Muscle layer of duodenum (tissue), 2 donors: ENCODE data around the gene GRIK4.

Experiments
- H3K27ac ChIP-seq: one replicate; pipeline ENCODE4 v1.7.0; 2013; ENCODE audit warnings: mild to moderate bottlenecking, low read length
- H3K27me3 ChIP-seq: one replicate; pipeline ENCODE4 v1.7.0; 2013; ENCODE audit warnings: low read depth, mild to moderate bottlenecking, control low read depth, low read length
- H3K36me3 ChIP-seq, 2 donors: one replicate each; pipeline ENCODE4 v1.7.0; 2013; ENCODE audit warnings: low read length in 2 of 2, control low read depth in 1 of 2, mild to moderate bottlenecking in 1 of 2; ENCODE audit not compliant: insufficient read depth in 2 of 2, control insufficient read depth in 1 of 2
- H3K4me1 ChIP-seq, 2 donors: one replicate each; pipeline ENCODE4 v1.7.0; 2013; ENCODE audit warnings: low read length in 2 of 2, mild to moderate bottlenecking in 2 of 2, control low read depth in 1 of 2, moderate library complexity in 1 of 2; ENCODE audit not compliant: insufficient read depth in 2 of 2, control insufficient read depth in 1 of 2
- H3K4me3 ChIP-seq, 2 donors: one replicate each; pipeline ENCODE4 v1.7.0; 2013; ENCODE audit warnings: low read length in 2 of 2, low read depth in 1 of 2, mild to moderate bottlenecking in 1 of 2
- H3K9me3 ChIP-seq, 2 donors: one replicate each; pipeline ENCODE4 v1.7.0; 2013; ENCODE audit warnings: low read length in 2 of 2, control low read depth in 1 of 2, mild to moderate bottlenecking in 1 of 2; ENCODE audit not compliant: control insufficient read depth in 1 of 2
- donor health status: healthy.

Gene GRIK4

GRCh38 chr11:120801801-120802689, 290.5 kb downstream of the GRIK4 start:
- Histone ChIP-seq H3K9me3 (no peaks in the 10 kb centered on the region), H3K27ac (no peak overlapping the region), H3K4me1 (no peaks in the 10 kb centered on the region), H3K36me3 (no peaks in the 10 kb centered on the region), H3K27me3 (no peaks in the 10 kb centered on the region), H3K4me3 (no peak overlapping the region)

- no peaks in the 10 kb centered on the region for H3K9me3 ChIP-seq
- H3K4me1 ChIP-seq: no peaks in the 10 kb centered on the region
- no peak overlapping the region for H3K27ac ChIP-seq
- no peak overlapping the region for H3K4me3 ChIP-seq
- H3K36me3 ChIP-seq: no peaks in the 10 kb centered on the region
- H3K27me3 ChIP-seq: no peaks in the 10 kb centered on the region
Measured at GRCh38 chr11:120805960-120806555, 294.5 kb downstream of the GRIK4 start.

- Histone ChIP-seq H3K4me3 (no peak overlapping the region), H3K36me3 (no peaks in the 10 kb centered on the region), H3K9me3 (no peaks in the 10 kb centered on the region), H3K27ac (no peak overlapping the region), H3K4me1 (no peaks in the 10 kb centered on the region), H3K27me3 (no peaks in the 10 kb centered on the region)
Measured at GRCh38 chr11:120807414-120808150, 296.0 kb downstream of the GRIK4 start.

- Histone ChIP-seq H3K27ac (no peak overlapping the region), H3K27me3 (no peaks in the 10 kb centered on the region), H3K36me3 (no peaks in the 10 kb centered on the region), H3K4me3 (no peak overlapping the region), H3K9me3 (no peaks in the 10 kb centered on the region), H3K4me1 (no peaks in the 10 kb centered on the region)
Measured at GRCh38 chr11:120808616-120809050, 297.1 kb downstream of the GRIK4 start.

- Histone ChIP-seq H3K4me3 (no peak overlapping the region), H3K27me3 (no peaks in the 10 kb centered on the region), H3K9me3 (no peaks in the 10 kb centered on the region), H3K36me3 (no peaks in the 10 kb centered on the region), H3K27ac (no peak overlapping the region), H3K4me1 (no peaks in the 10 kb centered on the region)
Measured at GRCh38 chr11:120810251-120810650, 298.7 kb downstream of the GRIK4 start.

- Histone ChIP-seq H3K27me3 (no peaks in the 10 kb centered on the region), H3K36me3 (no peaks in the 10 kb centered on the region), H3K27ac (no peak overlapping the region), H3K9me3 (no peaks in the 10 kb centered on the region), H3K4me3 (no peak overlapping the region), H3K4me1 (no peaks in the 10 kb centered on the region)
Measured at GRCh38 chr11:120811199-120811598, 299.7 kb downstream of the GRIK4 start.

GRCh38 chr11:120811731-120812130, 300.2 kb downstream of the GRIK4 start:
- Histone ChIP-seq H3K27ac (no peak overlapping the region), H3K36me3 (no peaks in the 10 kb centered on the region), H3K27me3 (no peaks in the 10 kb centered on the region), H3K4me3 (no peak overlapping the region), H3K4me1 (no peaks in the 10 kb centered on the region), H3K9me3 (no peaks in the 10 kb centered on the region)

GRCh38 chr11:120814531-120815318, 303.2 kb downstream of the GRIK4 start:
- H3K27ac ChIP-seq: no peak overlapping the region
- no peaks in the 10 kb centered on the region for H3K36me3 ChIP-seq
- no peaks in the 10 kb centered on the region for H3K9me3 ChIP-seq
- H3K4me1 ChIP-seq: no peaks in the 10 kb centered on the region
- no peaks in the 10 kb centered on the region for H3K27me3 ChIP-seq
- no peak overlapping the region for H3K4me3 ChIP-seq

GRCh38 chr11:120815319-120816100, 304.0 kb downstream of the GRIK4 start:
- Histone ChIP-seq H3K36me3 (no peaks in the 10 kb centered on the region), H3K4me1 (no peaks in the 10 kb centered on the region), H3K27ac (no peak overlapping the region), H3K27me3 (no peaks in the 10 kb centered on the region), H3K9me3 (no peaks in the 10 kb centered on the region), H3K4me3 (no peak overlapping the region)

GRCh38 chr11:120816176-120816575, 304.6 kb downstream of the GRIK4 start:
- Histone ChIP-seq H3K4me1 (no peaks in the 10 kb centered on the region), H3K27me3 (no peaks in the 10 kb centered on the region), H3K4me3 (no peak overlapping the region), H3K27ac (no peak overlapping the region), H3K9me3 (no peaks in the 10 kb centered on the region), H3K36me3 (no peaks in the 10 kb centered on the region)
